NCI-H2196 treated with DMSO at 0.1 percent for 48 hours (cell line): Measurements from ENCODE around the gene MAP3K1.

ENCODE experiments used
- DNase-seq: peaks from one replicate; lab custom pipeline; 2025; ENCODE audit not compliant: unreplicated experiment; lab: John Stamatoyannopoulos, UW

MAP3K1 gene

GRCh38 chr5:56845277-56845676, 29.9 kb downstream of the MAP3K1 start:
- DNase-seq, result no peak

GRCh38 chr5:56845904-56846480, 30.6 kb downstream of the MAP3K1 start:
- DNase-seq, result no peak

- no peak for DNase-seq
These were observed 32.9 kb downstream of the MAP3K1 start for GRCh38 chr5:56848206-56848605.

GRCh38 chr5:56849671-56850070, 34.3 kb downstream of the MAP3K1 start:
- DNase-seq, result no peak

- DNase-seq, result no peak
These were observed 35.1 kb downstream of the MAP3K1 start for GRCh38 chr5:56850423-56850822.

- no peak for DNase-seq
These were observed 36.1 kb downstream of the MAP3K1 start for GRCh38 chr5:56851258-56851941.

- DNase-seq, result no peak
These were observed 37.1 kb downstream of the MAP3K1 start for GRCh38 chr5:56852228-56853000.

- no peak for DNase-seq
These were observed 38.3 kb downstream of the MAP3K1 start for GRCh38 chr5:56853698-56854097.

GRCh38 chr5:56854920-56855319, 39.6 kb downstream of the MAP3K1 start:
- no peak for DNase-seq

GRCh38 chr5:56856541-56857178, 41.3 kb downstream of the MAP3K1 start:
- DNase-seq, result no peak

GRCh38 chr5:56858777-56859442, 43.6 kb downstream of the MAP3K1 start:
- DNase-seq, result no peak

GRCh38 chr5:56861893-56862485, 46.6 kb downstream of the MAP3K1 start:
- no peak for DNase-seq

- no peak for DNase-seq
These were observed 47.6 kb downstream of the MAP3K1 start for GRCh38 chr5:56862909-56863308.

- DNase-seq, result no peak
These were observed 56.4 kb downstream of the MAP3K1 start for GRCh38 chr5:56871777-56872176.

GRCh38 chr5:56873056-56873455, 57.7 kb downstream of the MAP3K1 start:
- DNase-seq, result no peak

- no peak for DNase-seq
These were observed 61.0 kb downstream of the MAP3K1 start for GRCh38 chr5:56876327-56876726.

GRCh38 chr5:56881571-56881970, 66.2 kb downstream of the MAP3K1 start:
- DNase-seq, result no peak

- no peak for DNase-seq
These were observed 78.1 kb downstream of the MAP3K1 start for GRCh38 chr5:56893251-56893951.

- no peak for DNase-seq
These were observed 81.4 kb downstream of the MAP3K1 start for GRCh38 chr5:56896763-56897162.

- no peak for DNase-seq
These were observed 82.9 kb downstream of the MAP3K1 start for GRCh38 chr5:56898213-56898612.
